ENCODE results near the gene TF. TPM values are rescaled to one million over a fixed set of nuclear protein-coding genes. Genes with fewer than 3 reads are reported as not detected.

TF gene
- under 0.01 and 0.16 TPM in 2 replicates for total RNA-seq

GRCh38 chr3:133745981-133746711 lies at the start of gene TF:
Gene TF (plus strand): TSS chr3:133746393. CDS start chr3:133746441, 48 bp downstream.

GRCh38 chr3:133805702-133806475 lies 59.7 kb downstream of the TF start, which contains the start of gene SRPRB:
Gene SRPRB (plus strand): TSS chr3:133805815. CDS start chr3:133805849, 34 bp downstream.

Other genes with a start within 250 kb of the TF start
- gene CDV3, start 172.7 kb upstream of the TF start, total RNA-seq = 77.3 and 92.6 TPM in 2 replicates
- 8.6 and 25.9 TPM in 2 replicates for gene TOPBP1, start 84.5 kb upstream of the TF start, total RNA-seq
- 27.3 and 41.1 TPM in 2 replicates for gene SRPRB, start 59.4 kb downstream of the TF start, total RNA-seq
- 1.3 and 3.3 TPM in 2 replicates for gene RAB6B, start 149.5 kb downstream of the TF start, total RNA-seq